K562 (cell line): ENCODE measurements around the gene CALB2. TPM values are rescaled to one million over a fixed set of nuclear protein-coding genes. Genes with fewer than 3 reads are reported as not detected.

Experiments
- ATAC-seq: fragments of 200-7000 bp; cut with Tn5 transposase; 3 replicates; pipeline ENCODE4 v1.9.1; 2020; ENCODE audit warnings: moderate library complexity
- BruUV-seq: library from RNA; stranded (reverse); fragments of 400-500 nt; replicated peaks from 2 replicates; lab custom pipeline; 2021; lab: Mats Ljungman, UMichigan
- CTCF ChIA-PET: fragments of 300-600 bp; formaldehyde crosslinking; extraction: SDS; loops from one replicate; lab custom pipeline; 2021; ENCODE audit warnings: low intra/inter-chr PET ratio; lab: Yijun Ruan, JAX
- POLR2A ChIA-PET: fragments of 300-600, 350-650 bp; sonication (Branson Sonifier 250); formaldehyde crosslinking; extraction: SDS; loops from one replicate; lab custom pipeline; 2021; ENCODE audit warnings: antibody characterized with exemption, inconsistent platforms; lab: Yijun Ruan, JAX
- DNase-seq, 4 experiments: peaks; one replicate each; pipeline versions ENCODE4 v3.0.0 to v3.0.0-alpha.2; 2011 to 2018; ENCODE audit warnings: low spot score in 3 of 4, mixed read lengths in 3 of 4; ENCODE audit errors: extremely low read depth in 1 of 4
- FAIRE-seq: peaks from 2 replicates; lab custom pipeline; 2011; peaks lifted over from hg19 to GRCh38; lab: Jason Lieb, UNC
- H2AFZ ChIP-seq: 2 replicates; pipeline ENCODE4 v1.6.0; 2011; ENCODE audit warnings: low read depth, low read length, control low read depth, inconsistent platforms
- H3K27ac ChIP-seq: fragments of 200-600 bp; 3 replicates; pipeline ENCODE4 v1.8.0; 2011; ENCODE audit warnings: low read depth, mild to moderate bottlenecking, control low read depth, inconsistent platforms, low read length, moderate library complexity, mixed read lengths; ENCODE audit errors: extremely low read depth
- H3K27me3 ChIP-seq, 2 experiments: fragments of 300-600 bp in 1 of 2; 2 replicates in 1 of 2; 3 replicates in 1 of 2; pipeline versions ENCODE4 v1.6.0 to v1.8.0; 2011; ENCODE audit warnings: inconsistent platforms in 2 of 2, low read length in 2 of 2, mild to moderate bottlenecking in 1 of 2, mixed read lengths in 1 of 2, moderate library complexity in 1 of 2; ENCODE audit not compliant: control insufficient read depth in 2 of 2, insufficient read depth in 2 of 2
- H3K36me3 ChIP-seq: fragments of 300-600 bp; 3 replicates; pipeline ENCODE4 v1.8.0; 2011; ENCODE audit warnings: mild to moderate bottlenecking, low read length, inconsistent platforms; ENCODE audit not compliant: control insufficient read depth, insufficient read depth
- H3K4me1 ChIP-seq, 2 experiments: fragments of 200-600 bp in 1 of 2; replicated peaks in 1 of 2; 2 replicates in 1 of 2; 3 replicates in 1 of 2; pipeline versions ENCODE4 v1.5.1 to v1.8.0; 2011; ENCODE audit warnings: inconsistent platforms in 2 of 2, low read length in 2 of 2, mild to moderate bottlenecking in 1 of 2, mixed read lengths in 1 of 2, moderate library complexity in 1 of 2; ENCODE audit not compliant: control insufficient read depth in 2 of 2, insufficient read depth in 2 of 2
- H3K4me2 ChIP-seq: 2 replicates; pipeline ENCODE4 v1.6.1; 2011; ENCODE audit warnings: low read length, control low read depth, inconsistent platforms, mixed read lengths; ENCODE audit not compliant: insufficient read depth
- H3K4me3 ChIP-seq: fragments of 200-600 bp; sonication (generic), shearing (Covaris generic); 2 replicates; pipeline ENCODE4 v1.5.1; 2016; ENCODE audit warnings: control low read depth, inconsistent platforms
- H3K79me2 ChIP-seq: fragments of 200-600 bp; 3 replicates; pipeline ENCODE4 v1.8.0; 2011; ENCODE audit warnings: low read length, inconsistent platforms; ENCODE audit not compliant: control insufficient read depth, insufficient read depth
- H3K9ac ChIP-seq, 2 experiments: 2 replicates each; pipeline versions ENCODE4 v1.6.0 to v1.6.1; 2011; ENCODE audit warnings: low read depth in 2 of 2, low read length in 2 of 2, control low read depth in 1 of 2, inconsistent platforms in 1 of 2, mild to moderate bottlenecking in 1 of 2, mixed read lengths in 1 of 2; ENCODE audit not compliant: insufficient read depth in 1 of 2
- H3K9me1 ChIP-seq: one replicate; pipeline ENCODE4 v1.6.0; 2011; ENCODE audit warnings: inconsistent platforms, mild to moderate bottlenecking, low read length, moderate library complexity; ENCODE audit not compliant: control insufficient read depth, insufficient read depth
- H3K9me3 ChIP-seq: replicated peaks from 2 replicates; pipeline ENCODE4 v1.5.1; 2011; ENCODE audit warnings: low read depth, low read length, inconsistent platforms; ENCODE audit not compliant: control insufficient read depth, insufficient read depth
- H4K20me1 ChIP-seq: replicated peaks from 2 replicates; pipeline ENCODE4 v1.6.1; 2011; ENCODE audit warnings: low read length, inconsistent platforms, mixed read lengths; ENCODE audit not compliant: control insufficient read depth, insufficient read depth
- BRD4 ChIP-seq: fragments of 200-600 bp; sonication (generic); IDR thresholded peaks from 2 replicates; pipeline ENCODE4 v1.6.1; 2017; ENCODE audit warnings: inconsistent platforms
- DLX4 ChIP-seq: fragments of 250-450 bp; sonication (Bioruptor Pico); IDR thresholded peaks from 2 replicates; pipeline ENCODE4 v1.6.1; 2021; ENCODE audit warnings: mild to moderate bottlenecking
- HNRNPK ChIP-seq: fragments of 200-400 bp; formaldehyde crosslinking; IDR thresholded peaks from one replicate; pipeline ENCODE4 v1.6.1; 2018; ENCODE audit warnings: mild to moderate bottlenecking, low read depth, low read length; ENCODE audit not compliant: poor library complexity, severe bottlenecking
- MIER1 ChIP-seq: fragments of 450-650 bp; IDR thresholded peaks from 2 replicates; pipeline ENCODE4 v1.6.1; 2016; ENCODE audit warnings: antibody characterized with exemption, mild to moderate bottlenecking, low read depth
- NRF1 ChIP-seq, 2 experiments: fragments of 450-650 bp; IDR thresholded peaks in 1 of 2; conservative IDR thresholded peaks in 1 of 2; 2 replicates each; pipeline ENCODE4 v1.6.1; 2014; ENCODE audit warnings: mild to moderate bottlenecking in 2 of 2
- SLC30A9 ChIP-seq: fragments of 250-450 bp; sonication (Bioruptor Pico); IDR thresholded peaks from 2 replicates; pipeline ENCODE4 v1.8.0; 2022; ENCODE audit warnings: mild to moderate bottlenecking, moderate library complexity
- SP2 ChIP-seq: IDR thresholded peaks from 2 replicates; pipeline ENCODE4 v1.6.1; 2011; ENCODE audit warnings: mild to moderate bottlenecking, low read depth, low read length, moderate library complexity; ENCODE audit not compliant: poor library complexity, severe bottlenecking; ENCODE audit errors: extremely low read depth
- USF2 ChIP-seq: sonication (generic); formaldehyde crosslinking; IDR thresholded peaks from 2 replicates; pipeline ENCODE4 v1.5.0; 2020; ENCODE audit warnings: missing genetic modification reagents
- XRCC3 ChIP-seq: fragments of 450-650 bp; IDR thresholded peaks from 2 replicates; pipeline ENCODE4 v1.6.1; 2017; ENCODE audit warnings: mild to moderate bottlenecking, moderate library complexity
- ZBTB49 ChIP-seq: sonication (generic); formaldehyde crosslinking; IDR thresholded peaks from 2 replicates; pipeline ENCODE4 v1.8.0; 2022; ENCODE audit warnings: missing genetic modification reagents, mild to moderate bottlenecking, borderline replicate concordance
- ZNF174 ChIP-seq: fragments of 250-450 bp; sonication (Bioruptor Pico); IDR thresholded peaks from 2 replicates; pipeline ENCODE4 v1.4.0; 2020; ENCODE audit warnings: mild to moderate bottlenecking
- ZNF76 ChIP-seq: fragments of 250-450 bp; sonication (Bioruptor Pico); IDR thresholded peaks from 2 replicates; pipeline ENCODE4 v1.4.0; 2020; ENCODE audit warnings: mild to moderate bottlenecking, moderate library complexity, borderline replicate concordance
- WGBS: fragments of 100-300 bp; shearing (Covaris generic); methylation state at CpG from one replicate; pipeline ENCODE4 v1.1.6; 2016; ENCODE audit warnings: low coverage, mixed read lengths; ENCODE audit not compliant: insufficient coverage; ENCODE audit errors: missing lambda C conversion rate; 5-methylcytosine and 5-hydroxymethylcytosine counted together
- in situ Hi-C: fragments of 300-500 bp; cut with MboI; formaldehyde crosslinking; loops from 4 replicates; pipeline ENCODE4 v1.15.0; 2018; ENCODE audit warnings: inconsistent platforms, mixed read lengths
- intact Hi-C: fragments of 100-400 bp; cut with micrococcal nuclease; formaldehyde crosslinking; loops from 2 replicates; pipeline ENCODE4 v1.14.2; 2022
- polyA plus RNA-seq, 8 experiments: library from polyadenylated mRNA; depleted of rRNA in 4 of 8; stranded (reverse) in 5 of 8; unstranded in 3 of 8; fragments of >200 nt; fragmentation: Nextera tagmentation in 2 of 8; fragmentation: Illumina TruSeq in 1 of 8; extraction: Ambion mirVana in 2 of 8; extraction: Trizol in 1 of 8; gene quantifications; 2 replicates each; pipeline versions ENCODE4 v1.2.1 to v1.2.3, GENCODE V29; 2011 to 2014; ENCODE audit warnings: inconsistent platforms in 1 of 8, missing spikeins in 1 of 8
- total RNA-seq, 7 experiments: library from RNA; depleted of rRNA in 6 of 7; stranded (reverse); fragments of >200 nt in 6 of 7; fragmentation: Illumina TruSeq in 2 of 7; extraction: Trizol in 2 of 7; gene quantifications; 2 replicates each; pipeline versions ENCODE4 v1.2.1 to v1.2.3, GENCODE V29; 2011 to 2021; ENCODE audit warnings: low replicate concordance in 1 of 7
- TF ChIP-seq, protein P1 (sequence below): fragments of 450-650 bp; IDR thresholded peaks from 2 replicates; pipeline ENCODE4 v1.6.1; 2016; ENCODE audit warnings: antibody characterized with exemption
- TF ChIP-seq, protein P2 (sequence below): fragments of 450-650 bp; conservative IDR thresholded peaks from 2 replicates; pipeline ENCODE4 v1.6.1; 2016; ENCODE audit warnings: missing genetic modification characterization, low read depth, mild to moderate bottlenecking, missing compliant biosample characterization, moderate library complexity

Gene CALB2
- total and polyA plus RNA-seq, 9 of the 15 experiments (the other 6 are each of a cell fraction or from before 2014, with no cell fraction given): not detected

DNA sequence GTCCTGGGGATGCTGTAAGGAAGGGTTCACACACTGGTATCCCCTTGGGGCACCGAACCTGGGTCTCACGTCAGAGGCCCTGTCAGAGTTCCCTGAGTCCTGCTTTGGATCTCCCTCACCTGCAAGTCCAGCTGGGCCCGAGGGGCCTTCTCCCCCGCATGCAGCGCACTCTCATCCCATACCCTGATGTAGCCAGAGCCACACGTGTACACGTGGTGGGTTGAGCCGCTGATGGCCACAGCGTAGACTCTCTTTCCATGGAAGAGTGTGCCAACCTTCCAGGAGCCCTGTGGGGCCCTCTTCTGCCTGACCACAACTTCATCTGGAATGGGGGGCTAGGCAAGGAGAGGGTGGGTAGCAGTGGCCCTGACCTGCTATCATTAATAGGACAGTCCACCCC, 73.5 kb downstream of the CALB2 start:
- intact Hi-C loops: loop anchor here (5.0 kb wide), 1 partner anchor 65 kb away; no protein-coding TSS in a partner anchor
- H4K20me1 ChIP-seq: 0 out of 2 replicates have a peak, but pooled peaks cover 3% of the 10 kb centered on the region
- peaks cover 3% of the 10 kb centered on the region for H3K9me1 ChIP-seq
- H3K9ac ChIP-seq: no peak overlapping the region
- no TSS peak for BruUV-seq
- H3K4me2 ChIP-seq: no peak overlapping the region
- H3K9me3 ChIP-seq: no peaks in the 10 kb centered on the region
- H3K79me2 ChIP-seq: no peaks in the 10 kb centered on the region
- in situ Hi-C loops: no loop called here
- H2AFZ ChIP-seq: no peak overlapping the region
- H3K4me1 ChIP-seq: peaks cover 12 to 18% of the 10 kb centered on the region in 2 experiments; a peak in 4 of 5 replicates
- no peak overlapping the region for H3K27ac ChIP-seq
- CTCF ChIA-PET: no interaction called here
- H3K27me3 ChIP-seq: peaks cover 7 to 51% of the 10 kb centered on the region in 2 experiments; a peak in 4 of 5 replicates
- no peak for FAIRE-seq
- H3K36me3 ChIP-seq: no peaks in the 10 kb centered on the region
- POLR2A ChIA-PET: interaction anchor here (0.7 kb wide), 1 partner anchor 24 kb away, joined by 3 read pairs; no protein-coding TSS in a partner anchor
- H3K4me3 ChIP-seq: no peak overlapping the region
- WGBS: 53% methylated on average over 7 of the region's 9 CpGs
- ATAC-seq: no peak
- no peak for DNase-seq
- TF ChIP-seq ZBTB49 (CRISPR knock-in tag) (no peak), ZNF76 (no peak), MIER1 (no peak), BRD4 (no peak), NRF1 (conservative IDR thresholded peaks at IDR 0.05 in 1 of 2, IDR thresholded peaks at IDR 0.05 in 1 of 2) (no peak), ZNF174 (CRISPR knock-in tag) (no peak), DLX4 (CRISPR knock-in tag) (no peak), USF2 (CRISPR knock-in tag) (no peak), SP2 (no peak), XRCC3 (no peak), SLC30A9 (no peak), HNRNPK (no peak)
- TF ChIP-seq, protein P1, sequence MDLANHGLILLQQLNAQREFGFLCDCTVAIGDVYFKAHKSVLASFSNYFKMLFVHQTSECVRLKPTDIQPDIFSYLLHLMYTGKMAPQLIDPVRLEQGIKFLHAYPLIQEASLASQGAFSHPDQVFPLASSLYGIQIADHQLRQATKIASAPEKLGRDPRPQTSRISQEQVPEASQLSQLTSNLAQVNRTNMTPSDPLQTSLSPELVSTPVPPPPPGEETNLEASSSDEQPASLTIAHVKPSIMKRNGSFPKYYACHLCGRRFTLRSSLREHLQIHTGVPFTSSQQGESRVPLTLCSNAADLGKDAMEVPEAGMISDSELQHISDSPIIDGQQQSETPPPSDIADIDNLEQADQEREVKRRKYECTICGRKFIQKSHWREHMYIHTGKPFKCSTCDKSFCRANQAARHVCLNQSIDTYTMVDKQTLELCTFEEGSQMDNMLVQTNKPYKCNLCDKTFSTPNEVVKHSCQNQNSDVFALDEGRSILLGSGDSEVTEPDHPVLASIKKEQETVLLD: no peak
- TF ChIP-seq, protein P2, sequence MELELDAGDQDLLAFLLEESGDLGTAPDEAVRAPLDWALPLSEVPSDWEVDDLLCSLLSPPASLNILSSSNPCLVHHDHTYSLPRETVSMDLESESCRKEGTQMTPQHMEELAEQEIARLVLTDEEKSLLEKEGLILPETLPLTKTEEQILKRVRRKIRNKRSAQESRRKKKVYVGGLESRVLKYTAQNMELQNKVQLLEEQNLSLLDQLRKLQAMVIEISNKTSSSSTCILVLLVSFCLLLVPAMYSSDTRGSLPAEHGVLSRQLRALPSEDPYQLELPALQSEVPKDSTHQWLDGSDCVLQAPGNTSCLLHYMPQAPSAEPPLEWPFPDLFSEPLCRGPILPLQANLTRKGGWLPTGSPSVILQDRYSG (tag): no peak
